ENCODE results near the gene FAM120B.

DNA sequence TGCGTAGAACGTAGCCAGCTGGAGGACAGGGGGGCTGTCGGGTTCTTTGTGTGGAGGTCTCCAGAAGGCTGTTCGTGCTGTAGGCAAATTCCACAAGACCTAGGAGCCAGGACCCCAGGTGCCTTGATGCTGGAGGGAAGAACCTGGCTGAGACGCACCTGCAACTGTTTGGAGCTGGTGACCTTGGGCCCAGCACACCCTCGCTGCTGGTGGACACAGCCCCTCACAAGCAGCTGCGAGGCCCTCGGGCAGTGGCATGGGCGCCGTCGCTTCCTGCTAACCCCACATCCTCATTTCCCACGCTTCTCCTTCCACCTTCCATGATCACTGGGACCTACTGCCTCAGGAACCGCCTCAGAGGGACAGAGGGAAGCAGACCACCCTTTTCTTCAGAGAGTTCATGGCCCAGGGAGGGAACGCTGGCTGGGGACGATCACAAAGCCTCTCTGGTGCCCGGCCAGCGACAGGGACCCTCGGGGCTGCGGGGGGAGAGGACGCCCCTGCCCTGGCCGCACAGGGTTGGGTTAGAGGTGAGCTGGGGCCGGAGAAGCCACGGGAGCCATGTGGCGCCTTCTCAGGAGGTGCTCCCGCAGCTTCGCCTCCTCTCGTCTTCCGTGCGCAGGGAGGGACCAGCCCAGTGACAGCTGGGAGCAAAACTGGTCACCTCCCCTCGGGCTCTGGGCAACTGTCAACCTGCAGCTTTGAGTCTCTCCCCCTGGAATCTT lies 34.1 kb upstream of the FAM120B start:
- TF ChIP-seq EZH2phosphoT487 (IDR thresholded peaks at IDR 0.05; ENCODE audit: insufficient read depth, low read depth): no peak
- no peak for TF ChIP-seq EZH2 (IDR thresholded peaks at IDR 0.05; ENCODE audit: insufficient read depth, poor library complexity, severe bottlenecking)
